Esophagus muscularis mucosa (tissue), 4 donors: ENCODE measurements around the gene ZNF484. TPM values are rescaled to one million over a fixed set of nuclear protein-coding genes. Genes with fewer than 3 reads are reported as not detected.
"Not testable (repeated sequence)": the region's sequence is repeated elsewhere in the genome, so short reads cannot be mapped to it uniquely, and the experiment has no call there.

Experiments used
- DNase-seq: peaks from one replicate; pipeline ENCODE4 v3.0.0-alpha.2; 2017; ENCODE audit errors: extremely low spot score
- H3K27ac ChIP-seq, 4 donors: fragments of 200-600 bp; sonication (generic); replicated peaks in 1 of 4; 1 replicate in 3 of 4; 2 replicates in 1 of 4; pipeline ENCODE4 v1.5.1; 2016 to 2019; ENCODE audit warnings: mild to moderate bottlenecking in 1 of 4
- H3K27me3 ChIP-seq, 4 donors: fragments of 200-600 bp; sonication (generic); one replicate each; pipeline versions ENCODE4 v1.5.1 to v1.6.0; 2016 to 2019
- H3K36me3 ChIP-seq, 4 donors: fragments of 200-600 bp; sonication (generic); one replicate each; pipeline ENCODE4 v1.5.1; 2016 to 2019
- H3K4me1 ChIP-seq, 4 donors: fragments of 200-600 bp; sonication (generic); one replicate each; pipeline ENCODE4 v1.5.1; 2016 to 2019
- H3K4me3 ChIP-seq, 4 donors: fragments of 200-600 bp; sonication (generic); 1 replicate in 2 of 4; 2 replicates in 2 of 4; pipeline ENCODE4 v1.5.1; 2016 to 2019; ENCODE audit warnings: mild to moderate bottlenecking in 4 of 4, moderate library complexity in 1 of 4
- H3K9me3 ChIP-seq, 4 donors: fragments of 200-600 bp; sonication (generic); 1 replicate in 3 of 4; 2 replicates in 1 of 4; pipeline ENCODE4 v1.5.1; 2016 to 2019
- EP300 ChIP-seq: sonication (generic); formaldehyde crosslinking; IDR thresholded peaks from one replicate; pipeline ENCODE4 v1.6.1; 2017; ENCODE audit warnings: antibody characterized with exemption
- POLR2A ChIP-seq: fragments of 450-650 bp; IDR thresholded peaks from one replicate; pipeline ENCODE4 v1.6.1; 2017; ENCODE audit warnings: antibody characterized with exemption, moderate library complexity, mild to moderate bottlenecking, low read depth
- POLR2AphosphoS5 ChIP-seq, 2 donors: sonication (generic); formaldehyde crosslinking; IDR thresholded peaks; one replicate each; pipeline ENCODE4 v1.6.1; 2017; ENCODE audit warnings: antibody characterized with exemption in 2 of 2
- WGBS: methylation state at CpG from one replicate; pipeline ENCODE4 v1.1.5; 2018; 5-methylcytosine and 5-hydroxymethylcytosine counted together
- intact Hi-C: fragments of 100-400 bp; cut with DNase I; formaldehyde crosslinking; loops from one replicate; pipeline ENCODE4 v1.15.1; 2023
- total RNA-seq, 4 donors: library from RNA; depleted of rRNA; stranded (reverse); fragments of >200 nt; gene quantifications; one replicate each; pipeline versions ENCODE4 v1.1.0 to v1.2.1, GENCODE V29; 2016
- TF ChIP-seq, protein P1 (sequence below), 3 experiments: fragments of 200-600 bp in 2 of 3; fragments of 450-650 bp in 1 of 3; sonication (generic) in 2 of 3; IDR thresholded peaks; one replicate each; pipeline ENCODE4 v1.5.1; 2017 to 2019; ENCODE audit warnings: antibody characterized with exemption in 3 of 3, mild to moderate bottlenecking in 2 of 3, moderate library complexity in 1 of 3

ZNF484 gene
- total RNA-seq, 4 donors from 2014 or later, result 8.9 to 11.4 (median 9.9) TPM

GRCh38 chr9:92890761-92891160, 12.9 kb upstream of the ZNF484 start:
- WGBS, result 92% methylated on average over 2 of the region's 2 CpGs
- TF ChIP-seq EP300 (no peak), POLR2AphosphoS5 (IDR thresholded peaks at IDR 0.05) (no peak), POLR2A (no peak)
- TF ChIP-seq, protein P1, sequence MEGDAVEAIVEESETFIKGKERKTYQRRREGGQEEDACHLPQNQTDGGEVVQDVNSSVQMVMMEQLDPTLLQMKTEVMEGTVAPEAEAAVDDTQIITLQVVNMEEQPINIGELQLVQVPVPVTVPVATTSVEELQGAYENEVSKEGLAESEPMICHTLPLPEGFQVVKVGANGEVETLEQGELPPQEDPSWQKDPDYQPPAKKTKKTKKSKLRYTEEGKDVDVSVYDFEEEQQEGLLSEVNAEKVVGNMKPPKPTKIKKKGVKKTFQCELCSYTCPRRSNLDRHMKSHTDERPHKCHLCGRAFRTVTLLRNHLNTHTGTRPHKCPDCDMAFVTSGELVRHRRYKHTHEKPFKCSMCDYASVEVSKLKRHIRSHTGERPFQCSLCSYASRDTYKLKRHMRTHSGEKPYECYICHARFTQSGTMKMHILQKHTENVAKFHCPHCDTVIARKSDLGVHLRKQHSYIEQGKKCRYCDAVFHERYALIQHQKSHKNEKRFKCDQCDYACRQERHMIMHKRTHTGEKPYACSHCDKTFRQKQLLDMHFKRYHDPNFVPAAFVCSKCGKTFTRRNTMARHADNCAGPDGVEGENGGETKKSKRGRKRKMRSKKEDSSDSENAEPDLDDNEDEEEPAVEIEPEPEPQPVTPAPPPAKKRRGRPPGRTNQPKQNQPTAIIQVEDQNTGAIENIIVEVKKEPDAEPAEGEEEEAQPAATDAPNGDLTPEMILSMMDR (IDR thresholded peaks at IDR 0.05), result no peak
- intact Hi-C loops, result no loop called here

DNA sequence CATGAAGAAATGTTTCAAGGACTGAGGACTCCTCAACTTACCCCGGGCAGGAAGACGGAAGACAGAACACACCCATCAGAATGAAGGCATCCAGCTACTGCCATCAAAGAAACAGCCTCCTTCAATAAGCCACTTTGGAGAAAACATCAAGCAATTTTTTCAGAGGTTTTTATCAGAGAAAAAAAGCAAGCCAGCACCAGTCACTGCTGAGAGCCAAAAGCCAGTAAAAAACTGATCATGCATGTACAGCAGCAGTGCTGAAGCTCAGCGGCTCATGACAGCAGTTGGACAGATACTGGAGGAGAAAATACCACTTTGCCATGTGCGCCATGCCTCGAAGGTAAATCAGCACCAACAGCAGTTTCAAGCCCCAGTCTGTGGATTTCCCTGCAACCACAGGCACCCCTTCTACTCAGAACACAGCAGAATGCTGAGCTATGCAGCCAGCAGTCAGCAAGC, 10.1 kb upstream of the ZNF484 start:
- Histone ChIP-seq H3K4me3 (no peak overlapping the region), H3K27me3 (no peaks in the 10 kb centered on the region), H3K27ac (no peak overlapping the region), H3K9me3 (no peaks in the 10 kb centered on the region), H3K4me1 (no peaks in the 10 kb centered on the region), H3K36me3 (no peaks in the 10 kb centered on the region)
- WGBS, result 84% methylated on average over 5 of the region's 5 CpGs
- no peak for DNase-seq
- intact Hi-C loops, result no loop called here
- TF ChIP-seq POLR2A (no peak), POLR2AphosphoS5 (IDR thresholded peaks at IDR 0.05) (no peak), EP300 (no peak)
- TF ChIP-seq, protein P1 (IDR thresholded peaks at IDR 0.05), result no peak

More at GRCh38 chr9:92890761-92891160, 12.9 kb upstream of the ZNF484 start:
- DNase-seq, result peak; percentile 68
- no peak overlapping the region for H3K27ac ChIP-seq
- no peak overlapping the region for H3K4me3 ChIP-seq
- no peaks in the 10 kb centered on the region for H3K27me3 ChIP-seq
- no peaks in the 10 kb centered on the region for H3K36me3 ChIP-seq
- H3K9me3 ChIP-seq, result no peaks in the 10 kb centered on the region
- no peaks in the 10 kb centered on the region for H3K4me1 ChIP-seq

- intact Hi-C loops, H3K27ac ChIP-seq, H3K9me3 ChIP-seq, H3K27me3 ChIP-seq, H3K4me3 ChIP-seq, H3K36me3 ChIP-seq, H3K4me1 ChIP-seq, DNase-seq: not testable (repeated sequence)
- 81% methylated on average over 8 of the region's 8 CpGs for WGBS
Observed at GRCh38 chr9:92886846-92887610, 9.2 kb upstream of the ZNF484 start.

DNA sequence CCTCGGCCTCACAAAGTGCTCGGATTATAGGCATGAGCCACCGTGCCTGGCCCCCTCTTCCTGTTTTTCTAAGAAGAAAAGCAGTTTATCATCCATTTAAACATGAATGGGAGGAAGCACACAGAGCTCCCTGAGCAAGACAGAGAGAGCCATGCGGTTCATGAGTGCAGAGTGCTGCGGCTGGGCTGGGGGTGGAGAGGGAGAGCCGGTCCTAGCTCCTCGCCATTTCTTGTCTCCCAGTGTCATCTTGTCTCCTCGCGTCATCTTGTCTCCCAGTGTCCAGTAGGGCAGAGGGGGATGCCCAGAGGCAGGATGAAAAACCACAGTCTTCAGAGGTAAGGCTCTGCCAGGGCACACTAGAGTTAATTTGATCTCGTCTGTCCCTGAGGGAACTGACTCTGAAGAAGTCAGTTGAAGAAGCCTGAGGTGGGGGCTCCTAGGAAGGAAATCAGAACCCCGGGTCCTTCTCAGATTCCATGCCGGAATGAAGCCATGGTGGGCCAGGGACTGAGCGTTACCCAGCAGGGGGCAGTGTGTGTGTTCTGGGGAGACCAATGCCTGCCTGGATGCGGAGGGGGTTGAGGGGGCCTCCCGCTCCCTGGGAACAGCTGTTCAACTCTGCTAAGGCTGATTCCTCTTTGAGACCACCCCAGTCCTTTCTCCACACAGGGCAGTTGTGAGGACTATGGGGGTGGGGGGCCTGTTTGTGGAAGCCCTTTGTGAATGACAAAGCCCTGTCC, 6.0 kb upstream of the ZNF484 start:
- 82% methylated on average over 15 of the region's 15 CpGs for WGBS
- H3K27ac ChIP-seq, H3K4me1 ChIP-seq, H3K36me3 ChIP-seq, H3K27me3 ChIP-seq, H3K9me3 ChIP-seq, DNase-seq, intact Hi-C loops, H3K4me3 ChIP-seq: not testable (repeated sequence)

GRCh38 chr9:92882276-92882675, 4.4 kb upstream of the ZNF484 start:
- Histone ChIP-seq H3K27ac (no peak overlapping the region), H3K4me1 (peaks cover 0 to 4% (median 2%) of the 10 kb centered on the region in 4 donors), H3K36me3 (no peaks in the 10 kb centered on the region), H3K4me3 (no peak overlapping the region), H3K9me3 (no peaks in the 10 kb centered on the region), H3K27me3 (no peaks in the 10 kb centered on the region)
- DNase-seq, result no peak
- 73% methylated on average over 5 of the region's 5 CpGs for WGBS
- intact Hi-C loops, result no loop called here
- TF ChIP-seq EP300, result no peak
- TF ChIP-seq POLR2AphosphoS5 (IDR thresholded peaks at IDR 0.05), result no peak
- TF ChIP-seq POLR2A, result no peak
- TF ChIP-seq, protein P1 (IDR thresholded peaks at IDR 0.05), result no peak
